Adrenal gland (tissue), 12 donors: ENCODE results near the gene MYOM1. TPM values are rescaled to one million over a fixed set of nuclear protein-coding genes. Genes with fewer than 3 reads are reported as not detected.

ENCODE experiments used
- DNase-seq, 7 donors: peaks; one replicate each; pipeline ENCODE4 v3.0.0-alpha.2; 2019 to 2020
- H3K27ac ChIP-seq, 5 donors: fragments of 200-600 bp; sonication (generic) in 4 of 5; 1 replicate in 3 of 5; 2 replicates in 2 of 5; pipeline versions ENCODE4 v1.5.1 to v1.8.0; 2016 to 2020; ENCODE audit warnings: mild to moderate bottlenecking in 1 of 5
- H3K27me3 ChIP-seq: fragments of 200-600 bp; 2 replicates; pipeline ENCODE4 v1.8.0; 2021
- H3K36me3 ChIP-seq, 2 donors: fragments of 200-600 bp; replicated peaks in 1 of 2; 1 replicate in 1 of 2; 2 replicates in 1 of 2; pipeline versions ENCODE4 v1.5.1 to v1.8.0; 2018 to 2022
- H3K4me1 ChIP-seq, 2 donors: fragments of 200-600 bp; replicated peaks in 1 of 2; 1 replicate in 1 of 2; 2 replicates in 1 of 2; pipeline versions ENCODE4 v1.5.1 to v1.8.0; 2018 to 2021
- H3K4me3 ChIP-seq, 4 donors: fragments of 200-600 bp; sonication (generic) in 3 of 4; one replicate each; pipeline ENCODE4 v1.5.1; 2016 to 2018
- H3K9me3 ChIP-seq, 3 donors: fragments of 200-600 bp; sonication (generic) in 1 of 3; replicated peaks in 1 of 3; 1 replicate in 2 of 3; 2 replicates in 1 of 3; pipeline versions ENCODE4 v1.5.1 to v1.8.0; 2016 to 2021
- POLR2A ChIP-seq, 2 donors: fragments of 450-650 bp; IDR thresholded peaks; one replicate each; pipeline ENCODE4 v1.6.1; 2017; ENCODE audit warnings: antibody characterized with exemption in 2 of 2, mild to moderate bottlenecking in 2 of 2, moderate library complexity in 1 of 2
- WGBS, 4 donors: extraction: QIAGEN DNeasy Blood & Tissue Kit in 2 of 4; methylation state at CpG; one replicate each; pipeline versions ENCODE4 v1.1.5 to v1.1.7; 2013 to 2017; 5-methylcytosine and 5-hydroxymethylcytosine counted together
- intact Hi-C, 2 donors: fragments of 100-400 bp; cut with DNase I; formaldehyde crosslinking; loops; one replicate each; pipeline versions ENCODE4 v1.14.1 to v1.15.0; 2022 to 2023
- polyA plus RNA-seq, 3 donors: library from polyadenylated mRNA; stranded (reverse); fragments of 200-250 nt in 2 of 3; fragments of 350-450 nt in 1 of 3; fragmentation: Illumina TruSeq in 1 of 3; extraction: RNeasy Lipid Tissue Mini Kit (QIAGEN cat#74804) in 1 of 3; gene quantifications; one replicate each; pipeline ENCODE4 v1.2.3, GENCODE V29; 2013 to 2014
- total RNA-seq, 9 donors: library from RNA; depleted of rRNA in 4 of 9; stranded (reverse); fragments of >200 nt in 4 of 9; fragments of 120-200 nt in 1 of 9; fragmentation: NEBNext Ultra II Directional in 1 of 9; extraction: Animal tissue kit (Norgen Biotek cat#: 25700) in 1 of 9; gene quantifications; one replicate each; pipeline versions ENCODE4 v1.1.0 to v1.2.4, GENCODE V29; 2013 to 2023
- TF ChIP-seq, protein P1 (sequence below), 6 experiments: fragments of 450-650 bp in 4 of 6; fragments of 200-600 bp in 2 of 6; sonication (generic) in 1 of 6; IDR thresholded peaks; 1 replicate in 5 of 6; 2 replicates in 1 of 6; pipeline versions ENCODE4 v1.5.1 to v1.8.0; 2016 to 2021; ENCODE audit warnings: antibody characterized with exemption in 6 of 6, mild to moderate bottlenecking in 2 of 6, moderate library complexity in 1 of 6
- donor health status: healthy with polysubstance abuse.
- donor health status: Bipolar disorder and iron deficiency.
- donor health status: DM: yes; HTN: yes; CAD: no.
- donor health status: DM: no; HTN: no; CAD: no.
- donor health status: DM: no; HTN: no; CAD: no.
- donor health status: DM: yes; HTN: yes; CAD: no.

Gene MYOM1
- total and polyA plus RNA-seq, 12 donors, result 1.3 to 70.0 (median 2.9) TPM

- intact Hi-C loops, result no loop called here
- H3K27ac ChIP-seq, result no peak overlapping the region
- H3K4me3 ChIP-seq, result no peak overlapping the region
- H3K27me3 ChIP-seq, result no peaks in the 10 kb centered on the region
- WGBS, 4 donors, result 93 to 98% (median 96%) methylated on average over 4 to 5 of the region's 5 CpGs
- no peaks in the 10 kb centered on the region for H3K36me3 ChIP-seq
- no peaks in the 10 kb centered on the region for H3K9me3 ChIP-seq
- no peaks in the 10 kb centered on the region for H3K4me1 ChIP-seq
- no peak for DNase-seq
- TF ChIP-seq, protein P1, sequence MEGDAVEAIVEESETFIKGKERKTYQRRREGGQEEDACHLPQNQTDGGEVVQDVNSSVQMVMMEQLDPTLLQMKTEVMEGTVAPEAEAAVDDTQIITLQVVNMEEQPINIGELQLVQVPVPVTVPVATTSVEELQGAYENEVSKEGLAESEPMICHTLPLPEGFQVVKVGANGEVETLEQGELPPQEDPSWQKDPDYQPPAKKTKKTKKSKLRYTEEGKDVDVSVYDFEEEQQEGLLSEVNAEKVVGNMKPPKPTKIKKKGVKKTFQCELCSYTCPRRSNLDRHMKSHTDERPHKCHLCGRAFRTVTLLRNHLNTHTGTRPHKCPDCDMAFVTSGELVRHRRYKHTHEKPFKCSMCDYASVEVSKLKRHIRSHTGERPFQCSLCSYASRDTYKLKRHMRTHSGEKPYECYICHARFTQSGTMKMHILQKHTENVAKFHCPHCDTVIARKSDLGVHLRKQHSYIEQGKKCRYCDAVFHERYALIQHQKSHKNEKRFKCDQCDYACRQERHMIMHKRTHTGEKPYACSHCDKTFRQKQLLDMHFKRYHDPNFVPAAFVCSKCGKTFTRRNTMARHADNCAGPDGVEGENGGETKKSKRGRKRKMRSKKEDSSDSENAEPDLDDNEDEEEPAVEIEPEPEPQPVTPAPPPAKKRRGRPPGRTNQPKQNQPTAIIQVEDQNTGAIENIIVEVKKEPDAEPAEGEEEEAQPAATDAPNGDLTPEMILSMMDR (IDR thresholded peaks at IDR 0.05), result no peak
- no peak for TF ChIP-seq POLR2A (IDR thresholded peaks at IDR 0.05)
These were observed 123.8 kb downstream of the MYOM1 start for GRCh38 chr18:3095921-3096320.

DNA sequence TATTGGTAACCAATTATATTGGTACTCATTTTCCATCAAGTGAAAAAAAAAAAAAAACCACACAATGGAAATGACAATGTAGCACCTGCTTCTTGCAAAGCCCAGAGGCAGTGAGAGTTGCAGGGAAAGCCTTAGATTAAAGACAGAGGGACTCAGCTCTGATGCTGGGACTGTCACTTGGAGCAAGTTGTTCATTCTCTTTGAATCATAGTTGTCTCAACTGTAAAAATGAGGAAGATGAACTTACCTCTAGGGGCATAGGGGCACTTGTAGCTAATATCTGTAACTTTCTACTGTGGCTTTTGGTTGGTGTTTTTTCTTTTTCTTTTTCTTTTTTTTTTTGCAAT lies 125.5 kb downstream of the MYOM1 start:
- intact Hi-C loops, result no loop called here
- no peaks in the 10 kb centered on the region for H3K36me3 ChIP-seq
- no peaks in the 10 kb centered on the region for H3K27me3 ChIP-seq
- no peak overlapping the region for H3K27ac ChIP-seq
- no peaks in the 10 kb centered on the region for H3K9me3 ChIP-seq
- DNase-seq, result no peak
- H3K4me1 ChIP-seq, result peaks cover 0 to 2% of the 10 kb centered on the region in 2 donors
- no peak overlapping the region for H3K4me3 ChIP-seq
- TF ChIP-seq, protein P1 (IDR thresholded peaks at IDR 0.05), result no peak
- TF ChIP-seq POLR2A (IDR thresholded peaks at IDR 0.05), result no peak

GRCh38 chr18:3093624-3094337 lies 126.0 kb downstream of the MYOM1 start:
- no peaks in the 10 kb centered on the region for H3K9me3 ChIP-seq
- DNase-seq, result peak in 1 of 7 donors; percentile 30
- no peak overlapping the region for H3K27ac ChIP-seq
- no peak for TF ChIP-seq POLR2A (IDR thresholded peaks at IDR 0.05)
- TF ChIP-seq, protein P1 (IDR thresholded peaks at IDR 0.05), result no peak
- no peak overlapping the region for H3K4me3 ChIP-seq
- no peaks in the 10 kb centered on the region for H3K27me3 ChIP-seq
- H3K36me3 ChIP-seq, result no peaks in the 10 kb centered on the region
- peaks cover 0 to 4% of the 10 kb centered on the region in 2 donors for H3K4me1 ChIP-seq
- intact Hi-C loops, result no loop called here
- WGBS, 4 donors, result 61 to 71% (median 69%) methylated on average over 10 of the region's 10 CpGs

DNA sequence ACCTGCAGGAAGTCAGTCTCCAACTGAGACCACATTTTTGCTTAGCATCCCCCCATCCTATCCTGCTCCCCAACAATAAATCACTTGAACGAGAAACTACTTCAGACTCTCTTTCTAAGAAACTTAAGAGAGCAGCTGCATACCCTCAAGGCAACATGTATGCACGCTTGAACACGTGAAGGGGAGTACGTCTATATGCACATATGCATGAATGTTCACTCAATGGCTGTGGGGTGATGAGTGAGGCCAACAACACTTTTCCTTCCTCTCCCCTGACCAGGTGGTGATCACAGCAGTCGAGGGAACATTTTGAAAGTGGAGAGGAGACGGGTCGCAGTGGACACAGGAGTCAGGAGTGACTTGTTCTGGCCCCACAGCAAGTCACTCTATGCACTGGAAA lies 127.0 kb downstream of the MYOM1 start:
- Histone ChIP-seq H3K4me3 (no peak overlapping the region), H3K36me3 (no peaks in the 10 kb centered on the region), H3K27me3 (no peaks in the 10 kb centered on the region), H3K27ac (no peak overlapping the region), H3K4me1 (peaks cover 0 to 4% of the 10 kb centered on the region in 2 donors), H3K9me3 (no peaks in the 10 kb centered on the region)
- DNase-seq, result no peak
- intact Hi-C loops, result no loop called here
- TF ChIP-seq, protein P1 (IDR thresholded peaks at IDR 0.05), result no peak
- TF ChIP-seq POLR2A (IDR thresholded peaks at IDR 0.05), result no peak
- WGBS, 4 donors, result 94 to 96% (median 96%) methylated on average over 7 of the region's 7 CpGs
